WTC11 (cell line): Measurements from ENCODE around the gene MAML2. TPM values are rescaled to one million over a fixed set of nuclear protein-coding genes. Genes with fewer than 3 reads are reported as not detected.

ENCODE experiments used
- ATAC-seq: fragments of 200-7000 bp; cut with Tn5 transposase; 2 replicates; pipeline ENCODE4 v1.10.0; 2021; ENCODE audit warnings: mild to moderate bottlenecking, moderate library complexity
- CTCF ChIA-PET: fragments of 300-600 bp; sonication (Branson Sonifier 250); formaldehyde crosslinking; loops from one replicate; lab custom pipeline; 2021; ENCODE audit warnings: antibody characterized with exemption; lab: Charles Lee
- POLR2A ChIA-PET: fragments of 350-600 bp; sonication (Branson Sonifier 250); formaldehyde crosslinking; loops from one replicate; lab custom pipeline; 2021; ENCODE audit warnings: antibody characterized with exemption; lab: Charles Lee
- DNase-seq: peaks from one replicate; pipeline ENCODE4 v3.0.0; 2021; ENCODE audit warnings: low spot score
- H3K27ac Mint-ChIP-seq: 2 replicates; pipeline ENCODE4 v1.8.0; 2021; ENCODE audit warnings: mixed read lengths
- H3K27me3 Mint-ChIP-seq: 2 replicates; pipeline ENCODE4 v1.8.0; 2021; ENCODE audit warnings: low read depth, mild to moderate bottlenecking, moderate library complexity, mixed read lengths
- H3K36me3 Mint-ChIP-seq: 2 replicates; pipeline ENCODE4 v1.8.0; 2021; ENCODE audit warnings: mixed read lengths
- H3K4me1 Mint-ChIP-seq: 2 replicates; pipeline ENCODE4 v1.8.0; 2022; ENCODE audit warnings: mixed read lengths
- H3K4me3 Mint-ChIP-seq: 2 replicates; pipeline ENCODE4 v1.8.0; 2021; ENCODE audit warnings: mild to moderate bottlenecking, moderate library complexity, mixed read lengths
- H3K9me3 Mint-ChIP-seq: 2 replicates; pipeline ENCODE4 v1.8.0; 2021; ENCODE audit warnings: mixed read lengths
- ATF1 ChIP-seq: sonication (generic); formaldehyde crosslinking; IDR thresholded peaks from 2 replicates; pipeline ENCODE4 v1.8.1; 2023; ENCODE audit warnings: mild to moderate bottlenecking, moderate library complexity, missing genetic modification reagents
- CREB1 ChIP-seq: sonication (generic); formaldehyde crosslinking; IDR thresholded peaks from 2 replicates; pipeline ENCODE4 v1.8.0; 2023; ENCODE audit warnings: mild to moderate bottlenecking, missing genetic modification reagents
- HMGA2 ChIP-seq: fragments of 250-450 bp; sonication (Bioruptor Pico); IDR thresholded peaks from 2 replicates; pipeline ENCODE4 v1.4.0; 2021; ENCODE audit warnings: mild to moderate bottlenecking, moderate library complexity
- JUN ChIP-seq: sonication (generic); formaldehyde crosslinking; IDR thresholded peaks from 2 replicates; pipeline ENCODE4 v1.8.0; 2023; ENCODE audit warnings: mild to moderate bottlenecking, missing genetic modification reagents
- total RNA-seq: library from RNA; stranded (reverse); gene quantifications from 3 replicates; pipeline ENCODE4 v1.2.3, GENCODE V29; 2021
- TF ChIP-seq, protein P1 (sequence below): sonication (generic); formaldehyde crosslinking; IDR thresholded peaks from 2 replicates; pipeline ENCODE4 v1.8.1; 2022; ENCODE audit warnings: mild to moderate bottlenecking, moderate library complexity, missing genetic modification reagents
- TF ChIP-seq, protein P2 (sequence below): sonication (generic); formaldehyde crosslinking; IDR thresholded peaks from 2 replicates; pipeline ENCODE4 v1.8.1; 2023; ENCODE audit warnings: mild to moderate bottlenecking, missing genetic modification reagents
- TF ChIP-seq, protein P3 (sequence below): fragments of 250-450 bp; sonication (Bioruptor Pico); IDR thresholded peaks from 2 replicates; pipeline ENCODE4 v1.9.0; 2021; ENCODE audit warnings: mild to moderate bottlenecking
- TF ChIP-seq, protein P4 (sequence below): fragments of 250-450 bp; sonication (Bioruptor Pico); IDR thresholded peaks from 2 replicates; pipeline ENCODE4 v1.9.0; 2021; ENCODE audit warnings: mild to moderate bottlenecking
- TF ChIP-seq, protein P5 (sequence below): fragments of 250-450 bp; sonication (Bioruptor Pico); IDR thresholded peaks from 2 replicates; pipeline ENCODE4 v1.9.0; 2021; ENCODE audit warnings: mild to moderate bottlenecking, borderline replicate concordance
- TF ChIP-seq, protein P6 (sequence below): sonication (generic); formaldehyde crosslinking; IDR thresholded peaks from 2 replicates; pipeline ENCODE4 v1.8.1; 2023; ENCODE audit warnings: mild to moderate bottlenecking, missing genetic modification reagents, borderline replicate concordance

The MAML2 gene
- total RNA-seq, 1 experiment from 2014 or later: 8.1 TPM

DNA sequence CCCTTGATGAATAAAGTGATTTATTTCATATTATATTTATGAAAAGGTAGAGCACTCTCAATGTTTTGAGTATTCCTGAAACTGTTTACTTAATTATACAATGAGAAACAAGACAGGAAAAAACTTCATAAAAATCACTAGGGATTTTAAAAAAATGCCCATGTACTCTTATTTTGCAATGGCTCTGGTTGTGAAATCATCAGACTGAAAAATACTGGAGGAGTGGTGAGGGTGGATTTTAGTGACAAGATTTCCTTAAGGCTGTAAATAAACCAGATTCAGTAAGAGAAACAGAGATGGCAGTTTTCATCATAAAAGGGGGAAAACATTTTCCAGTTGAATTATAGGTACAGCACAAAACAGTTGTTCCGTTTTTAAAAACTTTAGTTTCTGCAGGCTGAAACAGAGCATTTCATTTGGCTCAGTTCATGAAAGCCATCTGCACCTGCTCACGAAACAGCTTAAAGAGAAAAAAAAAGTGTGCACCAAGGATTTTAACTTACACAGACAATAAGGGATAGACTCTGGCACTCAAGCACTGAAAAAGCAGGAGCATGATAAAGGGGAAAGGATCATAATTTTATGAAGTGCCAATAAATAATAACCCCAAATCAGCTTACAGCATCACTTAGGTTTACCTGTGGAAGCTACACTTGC lies 100.7 kb downstream of the MAML2 start (continued):
- no peak for TF ChIP-seq ATF1 (CRISPR knock-in tag)
- no peak for TF ChIP-seq HMGA2 (CRISPR knock-in tag)
- TF ChIP-seq, protein P1, sequence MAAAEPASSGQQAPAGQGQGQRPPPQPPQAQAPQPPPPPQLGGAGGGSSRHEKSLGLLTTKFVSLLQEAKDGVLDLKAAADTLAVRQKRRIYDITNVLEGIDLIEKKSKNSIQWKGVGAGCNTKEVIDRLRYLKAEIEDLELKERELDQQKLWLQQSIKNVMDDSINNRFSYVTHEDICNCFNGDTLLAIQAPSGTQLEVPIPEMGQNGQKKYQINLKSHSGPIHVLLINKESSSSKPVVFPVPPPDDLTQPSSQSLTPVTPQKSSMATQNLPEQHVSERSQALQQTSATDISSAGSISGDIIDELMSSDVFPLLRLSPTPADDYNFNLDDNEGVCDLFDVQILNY (CRISPR knock-in tag): no peak
- no peak for TF ChIP-seq CREB1
- TF ChIP-seq, protein P2, sequence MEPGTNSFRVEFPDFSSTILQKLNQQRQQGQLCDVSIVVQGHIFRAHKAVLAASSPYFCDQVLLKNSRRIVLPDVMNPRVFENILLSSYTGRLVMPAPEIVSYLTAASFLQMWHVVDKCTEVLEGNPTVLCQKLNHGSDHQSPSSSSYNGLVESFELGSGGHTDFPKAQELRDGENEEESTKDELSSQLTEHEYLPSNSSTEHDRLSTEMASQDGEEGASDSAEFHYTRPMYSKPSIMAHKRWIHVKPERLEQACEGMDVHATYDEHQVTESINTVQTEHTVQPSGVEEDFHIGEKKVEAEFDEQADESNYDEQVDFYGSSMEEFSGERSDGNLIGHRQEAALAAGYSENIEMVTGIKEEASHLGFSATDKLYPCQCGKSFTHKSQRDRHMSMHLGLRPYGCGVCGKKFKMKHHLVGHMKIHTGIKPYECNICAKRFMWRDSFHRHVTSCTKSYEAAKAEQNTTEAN (CRISPR knock-in tag): no peak
- TF ChIP-seq, protein P3, sequence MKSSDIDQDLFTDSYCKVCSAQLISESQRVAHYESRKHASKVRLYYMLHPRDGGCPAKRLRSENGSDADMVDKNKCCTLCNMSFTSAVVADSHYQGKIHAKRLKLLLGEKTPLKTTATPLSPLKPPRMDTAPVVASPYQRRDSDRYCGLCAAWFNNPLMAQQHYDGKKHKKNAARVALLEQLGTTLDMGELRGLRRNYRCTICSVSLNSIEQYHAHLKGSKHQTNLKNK (CRISPR knock-in tag): no peak

DNA sequence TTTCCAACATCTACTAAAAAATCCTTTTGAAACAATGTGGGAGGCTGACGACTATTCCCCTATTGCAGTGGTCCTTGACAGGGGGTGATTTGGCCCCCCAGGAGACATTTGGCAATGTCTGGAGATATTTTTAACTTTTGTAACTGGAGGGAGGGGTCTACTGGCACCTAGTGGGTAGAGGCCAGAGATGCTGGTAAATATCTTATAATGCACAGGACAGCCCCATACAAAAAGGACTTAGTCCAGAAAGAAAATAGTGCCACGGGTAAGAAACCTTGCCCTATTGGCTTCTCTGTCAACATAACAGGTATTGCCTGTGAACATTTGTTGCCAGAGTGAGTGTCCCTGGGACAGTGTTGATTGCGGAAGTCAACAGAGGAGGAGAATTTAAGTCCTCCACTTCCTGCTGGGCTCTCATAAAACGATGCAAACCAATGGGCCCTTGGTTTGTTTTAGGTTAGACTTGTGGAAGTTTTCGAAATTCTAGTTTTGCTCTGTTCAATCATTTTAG lies 101.6 kb downstream of the MAML2 start:
- H3K27ac Mint-ChIP-seq: peak overlapping the region; percentile 94

More for the DNA sequence above, 101.6 kb downstream of the MAML2 start:
- ATAC-seq (peak; percentile 14), DNase-seq (no peak)
- no peaks in the 10 kb centered on the region for H3K9me3 Mint-ChIP-seq
- H3K4me3 Mint-ChIP-seq: no peak overlapping the region
- TF ChIP-seq, protein P4, sequence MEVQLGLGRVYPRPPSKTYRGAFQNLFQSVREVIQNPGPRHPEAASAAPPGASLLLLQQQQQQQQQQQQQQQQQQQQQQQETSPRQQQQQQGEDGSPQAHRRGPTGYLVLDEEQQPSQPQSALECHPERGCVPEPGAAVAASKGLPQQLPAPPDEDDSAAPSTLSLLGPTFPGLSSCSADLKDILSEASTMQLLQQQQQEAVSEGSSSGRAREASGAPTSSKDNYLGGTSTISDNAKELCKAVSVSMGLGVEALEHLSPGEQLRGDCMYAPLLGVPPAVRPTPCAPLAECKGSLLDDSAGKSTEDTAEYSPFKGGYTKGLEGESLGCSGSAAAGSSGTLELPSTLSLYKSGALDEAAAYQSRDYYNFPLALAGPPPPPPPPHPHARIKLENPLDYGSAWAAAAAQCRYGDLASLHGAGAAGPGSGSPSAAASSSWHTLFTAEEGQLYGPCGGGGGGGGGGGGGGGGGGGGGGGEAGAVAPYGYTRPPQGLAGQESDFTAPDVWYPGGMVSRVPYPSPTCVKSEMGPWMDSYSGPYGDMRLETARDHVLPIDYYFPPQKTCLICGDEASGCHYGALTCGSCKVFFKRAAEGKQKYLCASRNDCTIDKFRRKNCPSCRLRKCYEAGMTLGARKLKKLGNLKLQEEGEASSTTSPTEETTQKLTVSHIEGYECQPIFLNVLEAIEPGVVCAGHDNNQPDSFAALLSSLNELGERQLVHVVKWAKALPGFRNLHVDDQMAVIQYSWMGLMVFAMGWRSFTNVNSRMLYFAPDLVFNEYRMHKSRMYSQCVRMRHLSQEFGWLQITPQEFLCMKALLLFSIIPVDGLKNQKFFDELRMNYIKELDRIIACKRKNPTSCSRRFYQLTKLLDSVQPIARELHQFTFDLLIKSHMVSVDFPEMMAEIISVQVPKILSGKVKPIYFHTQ (CRISPR knock-in tag): no peak
- TF ChIP-seq, protein P5, sequence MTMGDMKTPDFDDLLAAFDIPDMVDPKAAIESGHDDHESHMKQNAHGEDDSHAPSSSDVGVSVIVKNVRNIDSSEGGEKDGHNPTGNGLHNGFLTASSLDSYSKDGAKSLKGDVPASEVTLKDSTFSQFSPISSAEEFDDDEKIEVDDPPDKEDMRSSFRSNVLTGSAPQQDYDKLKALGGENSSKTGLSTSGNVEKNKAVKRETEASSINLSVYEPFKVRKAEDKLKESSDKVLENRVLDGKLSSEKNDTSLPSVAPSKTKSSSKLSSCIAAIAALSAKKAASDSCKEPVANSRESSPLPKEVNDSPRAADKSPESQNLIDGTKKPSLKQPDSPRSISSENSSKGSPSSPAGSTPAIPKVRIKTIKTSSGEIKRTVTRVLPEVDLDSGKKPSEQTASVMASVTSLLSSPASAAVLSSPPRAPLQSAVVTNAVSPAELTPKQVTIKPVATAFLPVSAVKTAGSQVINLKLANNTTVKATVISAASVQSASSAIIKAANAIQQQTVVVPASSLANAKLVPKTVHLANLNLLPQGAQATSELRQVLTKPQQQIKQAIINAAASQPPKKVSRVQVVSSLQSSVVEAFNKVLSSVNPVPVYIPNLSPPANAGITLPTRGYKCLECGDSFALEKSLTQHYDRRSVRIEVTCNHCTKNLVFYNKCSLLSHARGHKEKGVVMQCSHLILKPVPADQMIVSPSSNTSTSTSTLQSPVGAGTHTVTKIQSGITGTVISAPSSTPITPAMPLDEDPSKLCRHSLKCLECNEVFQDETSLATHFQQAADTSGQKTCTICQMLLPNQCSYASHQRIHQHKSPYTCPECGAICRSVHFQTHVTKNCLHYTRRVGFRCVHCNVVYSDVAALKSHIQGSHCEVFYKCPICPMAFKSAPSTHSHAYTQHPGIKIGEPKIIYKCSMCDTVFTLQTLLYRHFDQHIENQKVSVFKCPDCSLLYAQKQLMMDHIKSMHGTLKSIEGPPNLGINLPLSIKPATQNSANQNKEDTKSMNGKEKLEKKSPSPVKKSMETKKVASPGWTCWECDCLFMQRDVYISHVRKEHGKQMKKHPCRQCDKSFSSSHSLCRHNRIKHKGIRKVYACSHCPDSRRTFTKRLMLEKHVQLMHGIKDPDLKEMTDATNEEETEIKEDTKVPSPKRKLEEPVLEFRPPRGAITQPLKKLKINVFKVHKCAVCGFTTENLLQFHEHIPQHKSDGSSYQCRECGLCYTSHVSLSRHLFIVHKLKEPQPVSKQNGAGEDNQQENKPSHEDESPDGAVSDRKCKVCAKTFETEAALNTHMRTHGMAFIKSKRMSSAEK (CRISPR knock-in tag): no peak
- TF ChIP-seq, protein P1 (CRISPR knock-in tag): no peak
- TF ChIP-seq, protein P6, sequence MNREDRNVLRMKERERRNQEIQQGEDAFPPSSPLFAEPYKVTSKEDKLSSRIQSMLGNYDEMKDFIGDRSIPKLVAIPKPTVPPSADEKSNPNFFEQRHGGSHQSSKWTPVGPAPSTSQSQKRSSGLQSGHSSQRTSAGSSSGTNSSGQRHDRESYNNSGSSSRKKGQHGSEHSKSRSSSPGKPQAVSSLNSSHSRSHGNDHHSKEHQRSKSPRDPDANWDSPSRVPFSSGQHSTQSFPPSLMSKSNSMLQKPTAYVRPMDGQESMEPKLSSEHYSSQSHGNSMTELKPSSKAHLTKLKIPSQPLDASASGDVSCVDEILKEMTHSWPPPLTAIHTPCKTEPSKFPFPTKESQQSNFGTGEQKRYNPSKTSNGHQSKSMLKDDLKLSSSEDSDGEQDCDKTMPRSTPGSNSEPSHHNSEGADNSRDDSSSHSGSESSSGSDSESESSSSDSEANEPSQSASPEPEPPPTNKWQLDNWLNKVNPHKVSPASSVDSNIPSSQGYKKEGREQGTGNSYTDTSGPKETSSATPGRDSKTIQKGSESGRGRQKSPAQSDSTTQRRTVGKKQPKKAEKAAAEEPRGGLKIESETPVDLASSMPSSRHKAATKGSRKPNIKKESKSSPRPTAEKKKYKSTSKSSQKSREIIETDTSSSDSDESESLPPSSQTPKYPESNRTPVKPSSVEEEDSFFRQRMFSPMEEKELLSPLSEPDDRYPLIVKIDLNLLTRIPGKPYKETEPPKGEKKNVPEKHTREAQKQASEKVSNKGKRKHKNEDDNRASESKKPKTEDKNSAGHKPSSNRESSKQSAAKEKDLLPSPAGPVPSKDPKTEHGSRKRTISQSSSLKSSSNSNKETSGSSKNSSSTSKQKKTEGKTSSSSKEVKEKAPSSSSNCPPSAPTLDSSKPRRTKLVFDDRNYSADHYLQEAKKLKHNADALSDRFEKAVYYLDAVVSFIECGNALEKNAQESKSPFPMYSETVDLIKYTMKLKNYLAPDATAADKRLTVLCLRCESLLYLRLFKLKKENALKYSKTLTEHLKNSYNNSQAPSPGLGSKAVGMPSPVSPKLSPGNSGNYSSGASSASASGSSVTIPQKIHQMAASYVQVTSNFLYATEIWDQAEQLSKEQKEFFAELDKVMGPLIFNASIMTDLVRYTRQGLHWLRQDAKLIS: no peak
- no peak for TF ChIP-seq JUN
- H3K36me3 Mint-ChIP-seq: no peaks in the 10 kb centered on the region
- CTCF ChIA-PET: interaction anchor here (5.2 kb wide), 1 partner anchor 101 kb away, joined by 47 read pairs; the partner anchor contains the start of gene MAML2
- peaks cover 34% of the 10 kb centered on the region for H3K4me1 Mint-ChIP-seq
- POLR2A ChIA-PET: no interaction called here
- no peaks in the 10 kb centered on the region for H3K27me3 Mint-ChIP-seq
